NCI-H146 treated with DMSO at 0.1 percent for 48 hours (cell line): ENCODE data around the gene ZFAND2B.
A peak's percentile ranks its signal among the peaks of the same experiment; 100 is the strongest.
"Not testable (repeated sequence)": the region's sequence is repeated elsewhere in the genome, so short reads cannot be mapped to it uniquely, and the experiment has no call there.

Source experiments
- DNase-seq: peaks from one replicate; lab custom pipeline; 2025; ENCODE audit not compliant: unreplicated experiment; lab: John Stamatoyannopoulos, UW

Gene ZFAND2B

GRCh38 chr2:219175928-219176817 is 30.4 kb upstream of the ZFAND2B start:
- DNase-seq = no peak

- peak; percentile 64 for DNase-seq
Observed at GRCh38 chr2:219176818-219177551, 29.6 kb upstream of the ZFAND2B start, which contains the start of gene CNPPD1. CNPPD1 (minus strand) TSS chr2:219176925; CDS start chr2:219176828, 97 bp downstream.

GRCh38 chr2:219177552-219178376 is 28.8 kb upstream of the ZFAND2B start, which contains the start of gene RETREG2:
RETREG2 (plus strand) TSS chr2:219178275; CDS start chr2:219178353, 78 bp downstream.
- DNase-seq = peak; percentile 64

GRCh38 chr2:219178377-219179175 is 28.0 kb upstream of the ZFAND2B start:
- DNase-seq = no peak

GRCh38 chr2:219179601-219180465 is 26.7 kb upstream of the ZFAND2B start:
- DNase-seq = no peak

GRCh38 chr2:219180961-219181360 is 25.6 kb upstream of the ZFAND2B start:
- no peak for DNase-seq

GRCh38 chr2:219181531-219181930 is 25.1 kb upstream of the ZFAND2B start:
- no peak for DNase-seq

GRCh38 chr2:219182331-219183150 is 24.0 kb upstream of the ZFAND2B start:
- no peak for DNase-seq

GRCh38 chr2:219183151-219183772 is 23.3 kb upstream of the ZFAND2B start:
- DNase-seq = no peak

- no peak for DNase-seq
Observed at GRCh38 chr2:219184121-219184520, 22.5 kb upstream of the ZFAND2B start.

- DNase-seq = no peak
Observed at GRCh38 chr2:219186754-219187456, 19.7 kb upstream of the ZFAND2B start.

- no peak for DNase-seq
Observed at GRCh38 chr2:219197388-219197787, 9.2 kb upstream of the ZFAND2B start.

GRCh38 chr2:219198974-219199373 is 7.6 kb upstream of the ZFAND2B start:
- no peak for DNase-seq

GRCh38 chr2:219199470-219200211 is 6.9 kb upstream of the ZFAND2B start:
- no peak for DNase-seq

GRCh38 chr2:219200502-219201326 is 5.9 kb upstream of the ZFAND2B start:
- DNase-seq = not testable (repeated sequence)

- DNase-seq = not testable (repeated sequence)
Observed at GRCh38 chr2:219201331-219201730, 5.3 kb upstream of the ZFAND2B start.
